Measurements from ENCODE around the gene PFKFB4.

DNA sequence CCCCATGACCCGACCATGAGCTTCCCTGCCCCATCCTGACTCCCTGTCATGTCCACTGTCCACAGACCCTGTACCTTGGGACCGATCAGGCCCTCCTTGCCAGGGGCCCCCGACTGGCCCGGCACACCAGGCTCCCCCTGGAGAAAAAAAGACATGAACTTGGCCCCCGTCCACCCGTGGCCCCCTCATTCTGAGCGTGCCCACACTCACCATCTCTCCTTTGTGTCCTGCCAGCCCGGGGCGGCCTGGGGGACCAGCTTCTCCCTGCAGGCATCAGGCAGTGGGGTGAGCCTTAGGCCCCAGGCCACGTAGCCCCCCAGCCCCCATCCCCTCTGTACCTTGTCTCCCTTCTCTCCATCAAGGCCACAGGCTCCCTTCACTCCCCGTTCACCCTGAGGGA, 10.9 kb upstream of the PFKFB4 start:
- TF ChIP-seq, protein P1, sequence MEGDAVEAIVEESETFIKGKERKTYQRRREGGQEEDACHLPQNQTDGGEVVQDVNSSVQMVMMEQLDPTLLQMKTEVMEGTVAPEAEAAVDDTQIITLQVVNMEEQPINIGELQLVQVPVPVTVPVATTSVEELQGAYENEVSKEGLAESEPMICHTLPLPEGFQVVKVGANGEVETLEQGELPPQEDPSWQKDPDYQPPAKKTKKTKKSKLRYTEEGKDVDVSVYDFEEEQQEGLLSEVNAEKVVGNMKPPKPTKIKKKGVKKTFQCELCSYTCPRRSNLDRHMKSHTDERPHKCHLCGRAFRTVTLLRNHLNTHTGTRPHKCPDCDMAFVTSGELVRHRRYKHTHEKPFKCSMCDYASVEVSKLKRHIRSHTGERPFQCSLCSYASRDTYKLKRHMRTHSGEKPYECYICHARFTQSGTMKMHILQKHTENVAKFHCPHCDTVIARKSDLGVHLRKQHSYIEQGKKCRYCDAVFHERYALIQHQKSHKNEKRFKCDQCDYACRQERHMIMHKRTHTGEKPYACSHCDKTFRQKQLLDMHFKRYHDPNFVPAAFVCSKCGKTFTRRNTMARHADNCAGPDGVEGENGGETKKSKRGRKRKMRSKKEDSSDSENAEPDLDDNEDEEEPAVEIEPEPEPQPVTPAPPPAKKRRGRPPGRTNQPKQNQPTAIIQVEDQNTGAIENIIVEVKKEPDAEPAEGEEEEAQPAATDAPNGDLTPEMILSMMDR (IDR thresholded peaks at IDR 0.05; ENCODE audit: control extremely low read depth in 1 of 3, insufficient read depth in 1 of 3, low read depth in 1 of 3, low read length in 3 of 3): no peak
- no peak for TF ChIP-seq KDM1A (IDR thresholded peaks at IDR 0.05; ENCODE audit: borderline replicate concordance, low read length)
- no peak for TF ChIP-seq YY1 (IDR thresholded peaks at IDR 0.05; ENCODE audit: low read depth, low read length)

Measured in H1 (cell line).